B cell (primary cell): ENCODE results near the gene SPPL3. TPM values are rescaled to one million over a fixed set of nuclear protein-coding genes. Genes with fewer than 3 reads are reported as not detected.

ENCODE experiments used
- ATAC-seq: fragments of 200-7000 bp; cut with Tn5 transposase; one replicate; pipeline ENCODE4 v1.10.0; 2021; ENCODE audit warnings: low read depth, mild to moderate bottlenecking, moderate number of reproducible peaks, moderate library complexity
- CTCF ChIA-PET: fragments of 350-600 bp; sonication (Branson Sonifier 250); formaldehyde crosslinking; loops from one replicate; lab custom pipeline; 2021; ENCODE audit warnings: antibody characterized with exemption, inconsistent platforms; lab: Charles Lee
- POLR2A ChIA-PET: fragments of 350-600 bp; sonication (Branson Sonifier 250); formaldehyde crosslinking; loops from one replicate; lab custom pipeline; 2021; ENCODE audit warnings: antibody characterized with exemption; lab: Charles Lee
- DNase-seq: peaks from one replicate; pipeline ENCODE4 v3.0.0; 2013
- H2AFZ ChIP-seq: 2 replicates; pipeline ENCODE4 v1.6.1; 2012; ENCODE audit warnings: mild to moderate bottlenecking, low read depth, low read length; ENCODE audit not compliant: insufficient read depth, poor library complexity, severe bottlenecking
- H3K27ac ChIP-seq, 2 donors: 1 replicate in 1 of 2; 2 replicates in 1 of 2; pipeline ENCODE4 v1.5.1; 2012 to 2013; ENCODE audit warnings: low read length in 2 of 2, mild to moderate bottlenecking in 2 of 2, moderate library complexity in 1 of 2
- H3K27me3 ChIP-seq, 4 experiments: fragments of 200-600 bp in 1 of 4; sonication (generic) in 1 of 4; replicated peaks in 1 of 4; 1 replicate in 2 of 4; 2 replicates in 2 of 4; pipeline versions ENCODE4 v1.6.1 to v1.7.0; 2013 to 2016; ENCODE audit warnings: low read length in 3 of 4, mild to moderate bottlenecking in 2 of 4, mixed read lengths in 1 of 4, moderate library complexity in 1 of 4; ENCODE audit not compliant: insufficient read depth in 4 of 4, control insufficient read depth in 3 of 4; ENCODE audit errors: control extremely low read depth in 1 of 4
- H3K36me3 ChIP-seq, 2 experiments: replicated peaks in 1 of 2; 1 replicate in 1 of 2; 2 replicates in 1 of 2; pipeline versions ENCODE4 v1.6.1 to v1.7.1; 2013; ENCODE audit warnings: low read length in 1 of 2; ENCODE audit not compliant: insufficient read depth in 2 of 2, control insufficient read depth in 1 of 2; ENCODE audit errors: control extremely low read depth in 1 of 2, extremely low read depth in 1 of 2
- H3K4me1 ChIP-seq, 2 donors: fragments of 200-600 bp in 1 of 2; sonication (generic) in 1 of 2; 1 replicate in 1 of 2; 2 replicates in 1 of 2; pipeline versions ENCODE4 v1.5.1 to v1.6.1; 2013 to 2017; ENCODE audit warnings: low read length in 2 of 2; ENCODE audit not compliant: control insufficient read depth in 2 of 2, insufficient read depth in 2 of 2
- H3K4me2 ChIP-seq: replicated peaks from 2 replicates; pipeline ENCODE3; 2012; ENCODE audit warnings: mild to moderate bottlenecking, low read depth, low read length; ENCODE audit not compliant: poor library complexity, severe bottlenecking
- H3K4me3 ChIP-seq, 5 experiments: fragments of 200-600 bp in 1 of 5; sonication (generic) in 1 of 5; 1 replicate in 3 of 5; 2 replicates in 2 of 5; pipeline versions ENCODE4 v1.5.1 to v1.7.0; 2011 to 2016; ENCODE audit warnings: low read length in 4 of 5, mild to moderate bottlenecking in 4 of 5, low read depth in 2 of 5, control low read depth in 1 of 5, moderate library complexity in 1 of 5; ENCODE audit not compliant: insufficient read depth in 1 of 5; ENCODE audit errors: control extremely low read depth in 1 of 5, extremely low read depth in 1 of 5
- H3K79me2 ChIP-seq: fragments of 200-600 bp; sonication (generic); one replicate; pipeline ENCODE4 v1.6.0; 2016; ENCODE audit warnings: low read length; ENCODE audit not compliant: control insufficient read depth, insufficient read depth
- H3K9ac ChIP-seq: fragments of 200-600 bp; sonication (generic); 2 replicates; pipeline ENCODE4 v1.6.1; 2017; ENCODE audit warnings: mild to moderate bottlenecking, low read length, moderate library complexity
- H3K9me3 ChIP-seq, 3 donors: one replicate each; pipeline versions ENCODE4 v1.6.1 to v1.7.1; 2013; ENCODE audit warnings: low read length in 2 of 3; ENCODE audit not compliant: control insufficient read depth in 2 of 3, insufficient read depth in 1 of 3; ENCODE audit errors: control extremely low read depth in 1 of 3
- H4K20me1 ChIP-seq: 2 replicates; pipeline ENCODE4 v1.6.0; 2012; ENCODE audit warnings: mild to moderate bottlenecking, low read length; ENCODE audit not compliant: insufficient read depth, control insufficient read depth, poor library complexity, severe bottlenecking
- H3K27ac Mint-ChIP-seq: one replicate; pipeline ENCODE4 v1.8.0; 2021; ENCODE audit warnings: mixed read lengths
- H3K27me3 Mint-ChIP-seq: one replicate; pipeline ENCODE4 v1.8.0; 2021; ENCODE audit warnings: mixed read lengths
- H3K4me1 Mint-ChIP-seq: one replicate; pipeline ENCODE4 v1.8.0; 2021; ENCODE audit warnings: mixed read lengths
- H3K4me3 Mint-ChIP-seq: one replicate; pipeline ENCODE4 v1.8.0; 2021; ENCODE audit warnings: mixed read lengths
- H3K9me3 Mint-ChIP-seq: one replicate; pipeline ENCODE4 v1.8.0; 2022; ENCODE audit warnings: mixed read lengths; ENCODE audit not compliant: insufficient read depth
- CTCF ChIP-seq: fragments of 200-600 bp; IDR thresholded peaks from one replicate; pipeline ENCODE4 v1.8.0; 2022; ENCODE audit warnings: antibody characterized with exemption, mild to moderate bottlenecking
- EZH2 ChIP-seq: IDR thresholded peaks from 2 replicates; pipeline ENCODE4 v1.6.1; 2012; ENCODE audit warnings: borderline replicate concordance, low read depth, mild to moderate bottlenecking, moderate library complexity, low read length; ENCODE audit not compliant: insufficient read depth, poor library complexity, severe bottlenecking
- WGBS: methylation state at CpG from one replicate; pipeline ENCODE4 v1.1.5; 2013; ENCODE audit warnings: missing lambda C conversion rate; ENCODE audit not compliant: insufficient coverage; 5-methylcytosine and 5-hydroxymethylcytosine counted together
- intact Hi-C: fragments of 100-400 bp; cut with micrococcal nuclease; formaldehyde crosslinking; loops from one replicate; pipeline ENCODE4 v1.10.0; 2022
- polyA plus RNA-seq: library from polyadenylated mRNA; depleted of rRNA; stranded (reverse); fragments of >200 nt; gene quantifications from 2 replicates; pipeline ENCODE4 v1.2.3, GENCODE V29; 2012
- total RNA-seq, 2 donors: library from RNA; stranded (reverse); fragments of 120-200 nt in 1 of 2; gene quantifications; 1 replicate in 1 of 2; 2 replicates in 1 of 2; pipeline versions ENCODE4 v1.2.3 to v1.2.4, GENCODE V29; 2013 to 2022

The SPPL3 gene
- total and polyA plus RNA-seq, 2 donors (not counting 1 experiment from before 2014, with no cell fraction given), result 12.3 to 43.6 TPM

- ChIA-PET POLR2A (no interaction called here), CTCF (no interaction called here)
- Mint-ChIP-seq H3K4me3 (no peak overlapping the region), H3K9me3 (no peaks in the 10 kb centered on the region), H3K27me3 (no peaks in the 10 kb centered on the region), H3K27ac (no peak overlapping the region), H3K4me1 (peaks cover 35% of the 10 kb centered on the region)
- ATAC-seq, result no peak
- Histone ChIP-seq H3K9me3 (no peaks in the 10 kb centered on the region), H3K9ac (no peak overlapping the region), H2AFZ (no peak overlapping the region), H3K36me3 (peaks cover 0 to 2% of the 10 kb centered on the region in 2 experiments), H3K27me3 (no peaks in the 10 kb centered on the region), H3K4me3 (no peak overlapping the region), H3K79me2 (peaks cover 96% of the 10 kb centered on the region), H3K4me1 (no peaks in the 10 kb centered on the region), H3K27ac (no peak overlapping the region), H4K20me1 (peaks cover 86% of the 10 kb centered on the region), H3K4me2 (no peak overlapping the region)
- no peak for TF ChIP-seq EZH2
- no peak for TF ChIP-seq CTCF
- 94% methylated on average over 3 of the region's 9 CpGs for WGBS
- no peak for DNase-seq
- intact Hi-C loops, result no loop called here
These were observed 81.2 kb downstream of the SPPL3 start for GRCh38 chr12:120822832-120823503.

GRCh38 chr12:120821878-120822277 is 82.3 kb downstream of the SPPL3 start:
- Histone ChIP-seq H4K20me1 (peaks cover 88% of the 10 kb centered on the region), H3K79me2 (peaks cover 96% of the 10 kb centered on the region), H3K4me1 (no peaks in the 10 kb centered on the region), H2AFZ (no peak overlapping the region), H3K9ac (no peak overlapping the region), H3K27ac (no peak overlapping the region), H3K4me2 (no peak overlapping the region), H3K36me3 (peaks cover 0 to 2% of the 10 kb centered on the region in 2 experiments), H3K27me3 (no peaks in the 10 kb centered on the region), H3K9me3 (no peaks in the 10 kb centered on the region), H3K4me3 (no peak overlapping the region)
- Mint-ChIP-seq H3K9me3 (no peaks in the 10 kb centered on the region), H3K4me3 (no peak overlapping the region), H3K27ac (no peak overlapping the region), H3K27me3 (no peaks in the 10 kb centered on the region), H3K4me1 (peaks cover 37% of the 10 kb centered on the region)
- ATAC-seq, result no peak
- ChIA-PET CTCF (no interaction called here), POLR2A (no interaction called here)
- TF ChIP-seq EZH2 (no peak), CTCF (no peak)
- WGBS, result 100% methylated on average over 1 of the region's 2 CpGs
- intact Hi-C loops, result loop anchor here (2.0 kb wide), 1 partner anchor 23 kb away; no protein-coding TSS in a partner anchor
- DNase-seq, result no peak
